Ecto neural progenitor cell (in vitro differentiated cells): Measurements from ENCODE around the gene MSL1.
A peak's percentile ranks its signal among the peaks of the same experiment; 100 is the strongest.

Experiments used
- DNase-seq: peaks from one replicate; pipeline ENCODE4 v3.0.0-alpha.2; 2018; ENCODE audit warnings: low spot score

MSL1 gene

DNA sequence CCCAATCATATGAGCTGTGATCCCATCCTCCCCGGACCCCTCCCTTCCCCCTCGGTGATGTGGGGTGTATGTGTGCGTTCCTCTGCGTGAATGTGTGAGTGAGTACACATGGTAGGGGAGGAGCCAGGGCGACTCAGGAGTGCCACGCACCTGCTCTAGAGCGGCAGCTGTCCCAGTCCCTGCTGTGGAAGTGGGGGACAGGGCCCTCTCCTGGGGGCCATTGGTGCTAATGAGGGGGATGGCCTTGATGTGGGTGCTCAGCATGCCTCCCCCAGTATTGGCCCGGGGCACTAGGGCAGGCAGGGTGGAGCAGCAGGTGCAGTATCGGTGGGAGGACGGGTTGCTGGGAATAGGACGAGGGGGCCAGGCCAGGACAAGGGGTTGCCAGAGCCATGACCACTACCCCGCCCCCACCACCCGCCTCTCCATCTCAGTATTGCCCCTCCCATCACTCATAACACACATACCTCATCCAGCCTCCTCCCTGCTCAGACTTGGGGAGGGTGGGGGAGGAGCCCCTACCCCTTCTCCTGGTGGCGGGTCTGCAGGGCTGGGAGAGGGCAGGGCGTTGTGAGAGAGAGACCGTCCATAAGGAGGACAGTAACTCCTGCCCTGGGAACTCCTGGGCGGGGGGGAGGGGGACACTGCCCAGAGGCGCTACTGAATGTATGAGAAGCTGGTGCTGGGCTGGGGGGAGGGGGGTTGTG lies 29.9 kb upstream of the MSL1 start:
- DNase-seq, result no peak

- no peak for DNase-seq
Measured at GRCh38 chr17:40092581-40092980, 29.2 kb upstream of the MSL1 start.

DNA sequence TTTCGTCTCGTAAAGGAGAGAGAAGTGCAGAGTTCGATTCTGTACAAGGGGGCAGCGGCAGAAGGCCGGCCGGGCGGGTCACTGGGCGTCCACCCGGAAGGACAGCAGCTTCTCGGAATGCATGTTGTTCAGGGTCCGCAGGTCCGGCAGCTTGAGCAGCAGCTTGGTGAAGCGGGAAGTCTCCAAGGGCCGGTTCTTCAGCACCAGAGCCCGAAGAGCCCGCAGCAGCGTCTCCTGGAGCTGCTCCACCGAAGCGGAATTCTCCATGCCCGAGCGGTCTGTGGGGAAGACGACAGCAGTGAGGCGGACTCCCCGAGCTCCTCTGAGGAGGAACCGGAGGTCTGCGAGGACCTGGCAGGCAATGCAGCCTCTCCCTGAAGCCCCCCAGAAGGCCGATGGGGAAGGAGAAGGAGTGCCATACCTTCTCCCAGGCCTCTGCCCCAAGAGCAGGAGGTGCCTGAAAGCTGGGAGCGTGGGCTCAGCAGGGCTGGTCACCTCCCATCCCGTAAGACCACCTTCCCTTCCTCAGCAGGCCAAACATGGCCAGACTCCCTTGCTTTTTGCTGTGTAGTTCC lies 28.7 kb upstream of the MSL1 start:
- DNase-seq, result no peak

GRCh38 chr17:40093580-40094201 lies 28.1 kb upstream of the MSL1 start:
- no peak for DNase-seq

GRCh38 chr17:40094874-40095273 lies 26.9 kb upstream of the MSL1 start:
- no peak for DNase-seq

GRCh38 chr17:40095351-40095943 lies 26.3 kb upstream of the MSL1 start:
- no peak for DNase-seq

DNA sequence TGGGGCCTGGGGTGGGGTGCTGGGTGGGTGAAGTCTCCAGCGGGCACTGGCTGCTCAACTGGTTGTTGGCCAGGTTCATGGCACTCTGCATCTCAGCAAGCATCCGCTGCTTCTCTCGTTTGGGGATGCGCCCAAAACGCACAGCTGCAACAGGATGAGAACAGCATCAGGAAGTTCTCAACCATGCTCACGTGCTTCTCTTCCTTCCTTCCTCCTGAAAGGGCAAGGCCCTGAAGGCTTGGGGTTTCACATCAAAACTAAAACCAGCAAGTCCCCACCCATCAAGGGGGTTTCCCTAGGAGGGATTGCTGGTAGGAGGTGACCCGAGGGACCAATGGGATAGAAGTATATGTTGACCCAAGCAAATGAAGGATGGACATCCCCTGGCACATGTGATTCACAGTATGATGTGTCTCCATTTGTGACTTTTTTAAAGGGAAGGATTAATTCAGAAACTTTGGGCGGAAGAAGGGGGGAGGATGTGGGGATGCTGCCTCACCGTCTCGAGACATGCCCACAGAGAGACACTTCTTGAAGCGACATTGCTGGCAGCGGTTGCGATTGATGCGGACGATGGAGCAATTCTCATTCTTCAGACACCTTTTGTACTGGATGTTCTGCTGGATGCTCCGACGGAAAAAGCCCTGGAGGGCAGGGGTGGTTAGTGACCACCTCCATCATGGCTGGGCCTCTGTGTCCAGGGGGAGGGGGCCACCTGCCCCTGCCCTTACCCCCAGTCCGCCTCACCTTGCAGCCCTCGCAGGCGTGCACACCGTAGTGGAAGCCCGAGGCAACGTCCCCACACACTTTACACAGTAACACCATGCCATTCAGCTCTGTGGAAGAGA lies 25.6 kb upstream of the MSL1 start:
- DNase-seq, result no peak

GRCh38 chr17:40097087-40097486 lies 24.7 kb upstream of the MSL1 start:
- no peak for DNase-seq

DNA sequence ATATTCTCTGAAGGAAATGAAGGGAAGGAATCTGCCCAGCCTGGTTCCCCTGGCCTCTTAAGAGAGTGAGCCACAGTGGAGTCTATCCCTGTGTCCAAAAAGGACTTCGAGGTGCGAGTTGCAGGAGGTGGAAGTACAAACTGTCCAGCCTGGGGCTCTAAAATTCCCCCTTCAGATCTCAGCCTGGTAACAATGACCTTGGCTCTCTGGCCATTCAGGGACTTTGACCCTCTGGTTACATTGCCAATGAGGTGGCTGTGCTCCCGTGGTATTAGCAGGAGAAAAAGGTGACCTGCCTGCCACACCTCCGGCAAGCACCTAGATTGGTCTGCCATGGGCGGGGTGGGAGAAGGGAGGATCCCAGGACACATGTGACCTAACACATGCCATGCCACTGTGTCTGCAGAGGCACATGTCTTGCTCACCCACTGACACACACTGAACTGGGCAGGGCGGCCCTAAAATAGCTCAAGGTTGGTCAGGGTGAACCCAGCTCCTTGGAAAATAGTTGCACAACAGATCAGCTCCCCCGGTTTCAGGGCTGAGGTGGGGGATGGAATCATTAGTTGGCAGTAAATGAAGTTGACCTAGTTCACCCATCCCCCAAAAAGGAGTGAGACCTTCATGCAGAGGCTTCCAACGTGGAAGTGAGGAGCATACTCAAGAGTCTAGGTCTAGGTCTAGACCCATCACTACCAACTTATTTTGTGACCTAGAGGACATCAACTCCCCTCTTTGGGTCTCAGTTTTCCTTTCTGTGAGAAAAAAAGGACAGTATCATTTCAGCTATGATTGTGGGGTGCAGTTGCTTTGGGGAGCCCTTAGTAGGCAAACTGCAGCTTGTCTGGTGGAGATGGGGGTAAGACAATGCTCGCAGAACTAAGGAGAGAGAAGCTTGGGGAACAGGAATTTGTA lies 23.6 kb upstream of the MSL1 start:
- DNase-seq, result no peak

- DNase-seq, result peak; percentile 98
Measured at GRCh38 chr17:40098846-40099618, 22.7 kb upstream of the MSL1 start.

- DNase-seq, result peak; percentile 72
Measured at GRCh38 chr17:40099619-40100418, 22.0 kb upstream of the MSL1 start.

GRCh38 chr17:40100419-40100668 lies 21.4 kb upstream of the MSL1 start, which contains the start of gene NR1D1:
Gene NR1D1 (minus strand): TSS chr17:40100589. CDS start chr17:40100094, 495 bp downstream.
- DNase-seq, result no peak

- DNase-seq, result peak; percentile 99
Measured at GRCh38 chr17:40100669-40101366, 21.0 kb upstream of the MSL1 start.

- no peak for DNase-seq
Measured at GRCh38 chr17:40101367-40102210, 20.2 kb upstream of the MSL1 start.

GRCh38 chr17:40103071-40103661 lies 18.6 kb upstream of the MSL1 start:
- DNase-seq, result peak; percentile 50

- peak; percentile 45 for DNase-seq
Measured at GRCh38 chr17:40103688-40104087, 18.1 kb upstream of the MSL1 start.

GRCh38 chr17:40104594-40105486 lies 16.9 kb upstream of the MSL1 start:
- DNase-seq, result peak; percentile 44
